ENCODE data around the gene AKT3.

Gene AKT3

DNA sequence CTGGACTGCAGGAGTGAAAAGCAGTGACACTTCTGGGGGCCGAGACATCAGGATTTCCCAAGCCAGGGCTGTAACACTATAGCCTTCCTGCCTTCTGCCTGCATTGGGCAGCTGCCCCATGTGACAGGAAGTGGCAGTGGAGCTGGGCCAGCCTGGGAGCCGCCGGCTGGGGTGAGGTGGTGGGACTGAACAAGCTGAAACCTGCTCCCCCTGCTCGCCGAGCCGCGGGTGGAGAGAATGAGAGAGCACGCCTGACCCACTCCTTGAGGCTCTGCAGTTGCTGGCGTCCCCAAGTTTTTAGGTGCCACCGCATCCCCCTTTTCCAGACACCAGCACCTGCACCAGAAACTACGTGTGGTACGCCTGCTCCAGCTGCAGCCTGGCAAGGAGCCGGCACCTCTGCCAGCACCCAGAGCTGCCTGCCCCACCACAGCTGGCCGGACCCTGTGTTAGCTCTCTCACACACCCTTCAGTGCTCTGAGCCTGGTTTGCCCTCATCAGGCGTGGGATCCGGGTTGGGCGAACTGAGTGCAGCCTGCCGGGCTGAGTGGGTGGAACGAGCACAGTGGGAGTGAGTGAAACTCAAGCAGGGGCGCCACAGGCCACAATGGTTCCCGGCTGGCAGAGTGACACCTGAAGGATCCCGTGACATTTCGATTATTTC, 119.4 kb downstream of the AKT3 start:
- no peak for DNase-seq

DNA sequence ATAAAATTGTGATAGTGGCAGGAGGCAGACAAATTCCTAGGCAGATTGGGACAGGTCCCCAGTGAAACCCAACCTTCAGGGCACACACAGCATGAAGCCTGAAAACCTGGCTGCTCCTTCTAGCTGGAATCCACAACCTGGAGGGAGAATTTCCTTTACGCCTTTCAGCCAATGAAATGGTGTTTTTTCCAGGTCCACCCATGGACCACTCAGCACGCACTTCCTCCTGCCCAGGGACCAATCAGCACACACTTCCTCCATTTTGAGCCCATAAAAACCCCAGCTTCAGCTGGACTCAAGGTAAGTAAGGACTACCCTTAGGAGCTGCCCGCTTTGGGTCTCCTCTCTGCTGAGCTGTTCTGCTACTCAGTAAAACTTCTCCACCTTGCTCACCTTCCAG, 120.1 kb downstream of the AKT3 start:
- DNase-seq: no peak

DNA sequence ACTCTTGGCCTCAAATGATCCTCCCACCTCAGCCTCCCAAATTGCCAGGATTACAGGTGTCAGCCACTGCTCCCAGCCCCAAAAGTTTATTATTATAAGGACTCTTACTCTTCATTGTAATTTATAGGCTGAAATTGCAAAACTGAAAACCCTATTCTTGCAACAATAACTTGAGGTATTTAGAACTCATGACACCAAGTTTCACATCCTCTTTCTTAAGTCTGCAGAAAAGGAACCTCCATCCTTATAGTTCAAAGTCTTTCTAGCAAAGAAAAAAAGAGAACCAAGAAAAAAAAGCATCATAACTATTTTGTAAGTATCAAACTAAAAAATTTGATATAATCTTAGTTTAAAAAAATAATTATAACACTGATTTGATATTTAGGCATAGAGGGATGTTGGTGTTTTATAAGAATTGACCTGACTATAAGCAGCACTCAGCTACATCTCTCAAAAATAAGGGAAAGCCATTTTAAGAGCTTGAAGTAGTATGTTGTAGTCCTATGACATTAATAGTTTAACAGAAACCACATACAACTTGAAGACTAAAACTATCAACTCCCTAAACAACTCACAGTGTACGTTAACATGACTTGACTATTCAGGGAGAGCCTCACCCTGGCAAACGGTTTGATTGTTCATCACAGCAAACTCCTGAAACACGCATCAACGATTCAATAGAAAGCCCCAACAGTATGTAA, 122.4 kb downstream of the AKT3 start:
- no peak for DNase-seq

DNA sequence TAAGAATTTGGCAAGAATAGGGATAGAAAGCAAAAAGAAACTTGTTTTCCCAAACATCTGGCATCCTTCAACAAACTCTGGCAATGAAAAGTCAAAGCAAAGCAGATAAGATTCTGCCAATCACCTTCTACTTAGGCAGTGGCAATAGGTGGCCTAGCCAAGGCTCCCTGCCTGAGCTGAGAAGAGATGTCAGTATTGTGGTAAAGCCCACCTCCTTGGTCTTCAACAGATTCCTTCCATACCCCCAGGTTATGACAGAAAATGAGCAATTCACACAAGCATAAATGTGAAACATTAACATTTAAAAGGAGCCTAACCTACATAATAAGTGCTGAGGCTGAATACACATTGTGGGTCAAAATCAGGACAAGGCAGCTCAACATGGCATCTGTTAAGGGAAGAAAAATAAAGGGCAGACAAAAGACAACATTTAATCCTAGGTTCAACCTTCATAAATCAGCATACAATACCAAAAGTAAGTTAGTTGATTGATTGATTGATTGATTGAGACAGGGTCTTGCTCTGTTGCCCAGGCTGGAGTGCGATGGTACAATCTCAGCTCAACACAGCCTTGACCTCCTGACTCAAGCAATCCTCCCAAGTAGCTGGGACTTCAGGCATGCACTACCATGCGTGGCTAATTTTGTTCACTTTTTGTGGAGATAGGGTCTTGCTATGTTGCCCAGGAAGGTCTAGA, 123.1 kb downstream of the AKT3 start:
- no peak for DNase-seq

DNA sequence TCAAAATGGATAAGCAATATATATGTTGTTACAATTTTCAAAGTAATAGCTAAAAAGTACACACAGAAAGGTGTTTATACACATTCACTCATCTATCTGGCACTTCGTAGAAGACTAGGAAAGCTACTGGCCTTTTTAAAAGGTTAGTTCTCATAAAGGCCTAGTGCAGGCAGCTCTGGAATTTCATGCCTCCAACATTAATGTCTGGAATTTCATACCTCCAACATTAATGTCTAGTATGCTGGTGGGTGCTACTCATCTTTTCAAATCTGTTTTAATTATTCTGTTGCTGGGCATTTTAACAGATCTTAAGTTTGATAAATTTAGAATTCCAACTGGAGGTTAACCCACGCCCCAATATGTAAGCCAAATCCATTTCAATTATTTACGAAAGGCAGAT, 124.2 kb downstream of the AKT3 start:
- DNase-seq: no peak

DNA sequence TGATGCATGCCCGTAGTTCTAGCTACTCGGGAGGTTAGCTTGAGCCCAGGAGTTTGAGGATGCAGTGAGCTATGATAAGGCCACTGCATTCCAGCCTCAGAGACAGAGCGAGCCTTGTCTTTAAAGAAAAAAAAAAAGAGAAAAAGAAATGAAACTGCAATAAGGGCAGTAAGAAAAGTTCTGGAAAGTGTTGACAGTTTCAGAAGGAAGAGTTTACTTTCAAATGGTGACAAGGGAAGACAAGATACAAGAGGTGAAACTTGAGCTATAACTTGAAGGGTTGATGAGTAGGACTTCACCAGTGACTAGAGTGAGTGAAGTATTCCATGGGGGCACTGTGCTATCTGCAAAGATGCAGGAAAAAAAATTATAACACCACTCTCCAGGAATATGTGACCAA, 125.0 kb downstream of the AKT3 start:
- DNase-seq: no peak

DNA sequence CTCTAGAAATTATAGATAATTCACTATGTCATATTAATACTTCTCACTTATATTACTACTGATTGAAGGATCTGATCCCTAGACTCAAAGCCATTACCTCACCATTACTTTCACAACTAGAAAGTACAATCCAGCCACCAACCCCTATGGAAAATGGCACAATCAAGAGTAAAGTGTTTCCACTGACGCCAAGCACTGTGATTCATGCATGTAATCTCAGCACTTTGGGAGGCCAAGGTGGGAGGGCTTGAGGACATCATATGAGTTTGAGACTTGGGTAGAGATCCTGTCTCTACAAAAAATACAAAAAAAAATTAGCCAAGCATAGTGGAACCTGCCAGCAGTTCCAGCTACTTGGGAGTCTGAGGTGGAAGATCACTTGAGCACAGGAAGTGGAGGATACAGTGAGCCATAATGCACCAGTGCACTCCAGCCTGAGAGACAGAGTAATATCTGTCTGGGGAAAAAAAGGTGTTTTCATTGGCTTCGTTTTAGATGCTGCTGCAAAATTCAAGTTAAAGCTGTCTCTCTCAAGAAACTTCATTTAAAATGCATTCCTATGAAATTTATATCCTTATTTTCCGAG, 126.5 kb downstream of the AKT3 start:
- DNase-seq: no peak

DNA sequence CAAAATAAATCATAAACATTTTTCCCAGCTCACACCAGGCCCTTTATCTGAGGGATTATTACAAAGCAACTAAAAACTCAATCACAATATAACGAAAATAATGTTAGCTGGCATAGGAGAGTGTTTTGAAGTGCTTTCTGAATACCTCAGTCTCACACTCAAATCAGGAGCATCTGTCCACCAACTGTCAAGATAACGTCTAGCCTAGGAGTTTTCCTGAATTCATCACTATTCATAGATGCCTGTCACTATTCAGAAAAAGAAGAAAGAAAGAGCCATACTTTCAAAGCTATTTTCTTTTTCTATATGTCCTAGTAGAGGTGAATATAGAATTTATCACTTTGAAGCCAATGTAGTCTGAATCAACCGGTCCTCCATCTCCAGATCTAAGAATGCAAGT, 127.0 kb downstream of the AKT3 start:
- DNase-seq: no peak

DNA sequence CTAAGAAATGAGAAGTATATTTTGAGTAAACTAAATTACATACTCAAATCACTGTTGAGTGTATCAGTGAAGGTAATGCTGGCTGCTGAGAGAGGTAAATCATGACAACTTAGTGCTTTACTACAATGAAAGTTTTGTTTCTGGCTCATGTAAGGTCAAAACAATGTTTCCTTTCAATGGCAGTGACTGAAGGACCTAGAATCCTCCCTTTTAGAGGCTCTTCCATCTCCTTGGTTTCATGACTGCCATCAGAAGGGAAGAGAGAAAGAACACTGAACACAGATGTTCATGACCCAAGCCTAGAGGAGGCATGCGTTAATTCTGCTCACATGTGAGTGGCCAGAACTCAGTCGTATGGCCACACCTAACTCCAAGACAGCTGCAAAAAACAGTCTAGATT, 130.6 kb downstream of the AKT3 start:
- no peak for DNase-seq

DNA sequence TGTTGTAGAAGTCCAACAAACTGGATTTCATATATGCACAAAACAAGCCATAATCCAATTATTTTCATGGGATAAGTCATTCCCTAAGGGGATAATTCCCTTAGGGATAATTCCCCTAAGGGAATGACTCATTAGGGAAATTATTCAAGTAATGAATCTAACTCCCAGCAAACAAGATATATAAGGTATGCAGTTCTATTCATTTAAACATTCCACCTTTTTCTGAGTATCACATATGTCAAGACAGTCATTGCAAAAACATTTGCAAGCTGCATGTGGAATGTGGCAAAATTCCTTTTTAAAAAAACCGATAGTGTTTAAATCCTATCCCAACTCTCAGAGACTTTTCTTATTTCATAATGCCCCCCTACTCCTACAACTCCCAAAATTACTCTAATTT, 131.2 kb downstream of the AKT3 start:
- DNase-seq: no peak

DNA sequence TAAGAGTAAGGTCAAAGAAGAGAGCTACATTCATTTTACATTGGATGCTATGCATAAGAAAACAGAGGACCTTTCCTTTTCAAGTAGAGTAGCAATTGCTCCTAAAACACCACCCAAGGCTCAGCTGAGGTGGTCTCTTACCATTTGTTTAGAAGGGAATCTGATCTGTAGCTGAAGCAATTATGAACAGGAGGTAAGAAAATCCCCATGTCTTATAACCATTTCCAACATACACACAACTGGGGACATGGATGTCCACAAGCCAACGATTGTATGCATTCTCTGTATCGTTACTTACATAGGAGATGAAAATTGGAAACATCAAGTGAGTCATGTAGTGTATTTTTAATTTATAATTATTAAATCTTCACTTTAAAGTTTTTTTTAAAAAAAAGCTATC, 132.0 kb downstream of the AKT3 start:
- DNase-seq: no peak

DNA sequence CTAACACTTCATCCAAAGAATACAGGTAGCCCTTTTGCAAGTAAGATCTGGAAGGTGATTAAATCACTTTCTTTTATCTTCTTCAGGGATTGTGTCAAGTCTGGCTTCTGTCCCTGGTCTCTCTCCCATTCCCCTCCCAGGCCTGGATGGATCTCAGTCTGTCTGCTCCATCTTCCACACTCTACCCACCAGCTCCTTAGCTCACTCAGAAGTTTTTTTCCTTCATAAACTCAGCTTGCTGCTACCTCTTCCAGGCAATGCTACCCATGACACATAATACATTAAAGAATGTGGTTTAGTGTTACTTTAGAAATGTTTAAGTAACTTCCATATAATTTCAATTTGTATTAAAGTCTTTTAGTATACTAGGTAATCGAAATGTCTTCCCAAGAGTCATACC, 133.1 kb downstream of the AKT3 start:
- DNase-seq: no peak

DNA sequence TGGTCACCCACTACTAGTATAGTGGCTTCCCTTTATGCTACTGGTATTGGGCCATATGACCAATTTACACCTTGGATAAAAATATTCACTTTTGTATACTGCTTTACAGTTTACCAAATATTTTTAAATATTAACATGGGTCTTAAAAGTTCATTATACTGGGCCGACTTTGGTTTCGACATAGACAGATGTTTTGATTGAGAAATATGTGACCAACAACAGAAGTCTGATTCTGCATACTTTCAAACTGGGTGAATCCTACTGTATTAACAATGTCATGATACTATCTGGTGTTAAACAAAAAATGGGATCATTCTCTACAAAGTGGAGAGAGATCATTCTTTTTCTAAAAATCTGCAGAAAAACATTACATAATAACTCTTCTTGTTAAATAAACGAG, 134.8 kb downstream of the AKT3 start:
- DNase-seq: no peak

DNA sequence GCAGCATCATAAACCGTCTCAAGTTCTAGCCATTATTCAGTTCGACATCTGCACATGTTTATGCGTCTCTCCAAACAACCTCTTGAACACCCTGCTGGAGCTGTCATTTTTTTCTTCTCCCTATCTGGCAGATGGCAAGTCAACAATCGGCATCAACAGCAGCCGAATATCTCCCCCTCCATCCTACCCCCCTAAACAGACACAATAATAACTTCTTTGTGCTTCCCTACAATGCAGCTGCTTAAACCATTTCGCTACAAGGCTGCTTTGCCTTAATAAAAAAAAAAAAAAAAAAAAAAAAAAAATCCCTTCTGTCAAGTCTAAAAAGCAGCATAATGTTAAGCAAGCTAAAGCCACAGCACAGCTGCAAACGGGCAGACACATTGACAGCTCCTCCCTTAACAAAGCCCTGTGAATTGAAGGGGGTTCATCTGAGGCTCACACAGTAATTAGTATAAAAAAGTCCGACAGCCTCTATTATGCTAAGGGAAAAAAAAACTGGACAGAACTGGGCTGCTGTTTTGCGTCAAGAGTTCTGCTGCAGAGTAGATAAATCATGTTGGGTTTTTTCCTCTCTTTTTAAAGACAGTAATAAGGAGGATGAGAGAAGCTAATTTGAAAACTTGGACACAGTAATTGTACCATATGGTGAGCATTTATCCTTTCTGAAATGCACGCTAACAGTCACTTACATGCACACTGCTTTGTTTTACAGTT, 136.4 kb downstream of the AKT3 start:
- no peak for DNase-seq

DNA sequence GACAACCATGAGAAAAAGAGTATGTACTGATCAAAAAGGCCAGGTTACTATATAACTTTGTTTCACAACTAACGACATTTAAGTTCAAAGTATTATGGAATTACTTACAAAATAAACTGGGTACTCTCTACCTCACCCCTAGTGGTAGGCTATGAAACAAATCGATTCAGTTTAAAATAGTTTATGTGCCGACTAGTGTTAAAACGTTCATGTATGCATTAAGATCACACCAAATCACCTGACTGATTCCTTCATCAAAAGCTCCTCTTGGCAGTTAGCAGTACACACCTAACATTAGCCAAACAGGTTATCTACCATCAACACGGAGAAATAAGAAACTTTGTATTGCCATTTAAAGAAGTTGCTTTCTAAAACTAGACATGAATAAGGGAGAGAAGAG, 137.1 kb downstream of the AKT3 start:
- DNase-seq: no peak

DNA sequence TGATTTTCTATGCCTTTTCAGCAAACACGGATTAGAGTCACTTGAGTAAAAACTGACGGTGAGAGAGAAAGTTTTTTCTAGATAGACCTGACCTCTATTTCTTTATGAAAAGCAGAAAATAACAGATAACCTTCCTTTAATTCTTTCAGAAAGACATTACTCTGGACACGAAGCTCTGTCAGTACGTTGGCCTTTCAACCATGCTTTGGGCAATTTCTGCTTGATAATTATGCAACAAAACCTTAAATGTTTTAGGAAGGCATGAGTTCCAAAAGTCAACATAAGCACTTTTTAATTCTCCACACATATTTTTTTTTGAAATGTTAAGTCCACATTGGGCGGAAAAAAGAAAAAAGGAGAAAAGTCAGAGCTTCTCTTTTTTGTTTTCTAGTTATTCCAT, 137.8 kb downstream of the AKT3 start:
- no peak for DNase-seq

DNA sequence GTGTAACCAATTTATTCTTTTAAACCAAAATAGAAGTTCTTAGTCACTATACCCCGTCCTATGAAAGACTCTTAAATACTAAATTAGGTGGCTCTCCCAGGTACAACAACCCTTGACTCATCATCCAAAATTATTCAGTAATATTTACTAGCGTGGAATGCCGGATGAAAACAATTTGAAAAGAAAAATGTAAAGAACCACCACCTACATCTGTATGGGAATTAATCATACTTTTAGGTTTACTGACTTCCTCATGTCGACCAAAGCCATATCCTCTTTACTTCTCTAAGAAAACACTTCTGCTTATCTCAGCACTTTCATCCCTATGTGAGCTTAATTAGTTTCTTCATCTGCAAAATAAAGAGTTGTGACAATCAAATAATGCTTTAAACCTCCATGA, 139.6 kb downstream of the AKT3 start:
- no peak for DNase-seq

DNA sequence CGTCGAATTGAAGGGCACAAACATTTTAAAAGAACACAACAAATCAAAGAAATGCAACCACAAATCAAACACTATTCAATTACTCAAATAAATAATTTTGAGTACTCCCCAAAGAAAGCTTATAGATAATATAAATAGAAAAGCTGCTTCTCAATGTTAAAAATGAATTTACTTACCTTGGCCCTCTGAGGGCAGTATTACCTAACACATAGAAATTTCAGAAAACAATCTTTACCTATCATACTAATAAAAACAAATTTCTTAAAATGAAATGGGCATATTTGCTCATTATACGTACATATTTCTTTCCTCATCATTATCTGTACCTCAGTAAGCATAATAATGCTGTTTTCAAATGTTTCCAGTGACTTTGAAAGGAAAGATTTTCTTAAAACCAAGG, 141.8 kb downstream of the AKT3 start:
- no peak for DNase-seq

DNA sequence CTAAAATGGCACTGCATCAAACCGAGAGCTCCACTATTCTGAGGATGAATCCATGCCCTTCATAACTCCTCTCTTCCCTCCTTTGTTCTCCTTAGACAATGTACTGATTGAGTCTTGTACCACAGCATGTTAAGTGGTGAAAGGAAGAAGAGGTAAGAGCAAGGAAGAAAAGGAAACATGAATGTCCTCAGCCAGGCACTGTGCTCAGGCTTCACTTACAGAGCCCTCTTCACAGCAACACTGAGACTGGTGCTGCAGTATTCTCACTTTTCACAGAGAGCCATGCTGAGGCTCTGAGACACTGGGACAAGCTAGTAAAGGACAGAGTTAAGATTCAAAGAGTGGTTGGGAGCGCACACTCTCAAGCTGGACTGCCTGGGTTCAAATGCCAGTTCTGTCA, 143.5 kb downstream of the AKT3 start:
- DNase-seq: no peak

DNA sequence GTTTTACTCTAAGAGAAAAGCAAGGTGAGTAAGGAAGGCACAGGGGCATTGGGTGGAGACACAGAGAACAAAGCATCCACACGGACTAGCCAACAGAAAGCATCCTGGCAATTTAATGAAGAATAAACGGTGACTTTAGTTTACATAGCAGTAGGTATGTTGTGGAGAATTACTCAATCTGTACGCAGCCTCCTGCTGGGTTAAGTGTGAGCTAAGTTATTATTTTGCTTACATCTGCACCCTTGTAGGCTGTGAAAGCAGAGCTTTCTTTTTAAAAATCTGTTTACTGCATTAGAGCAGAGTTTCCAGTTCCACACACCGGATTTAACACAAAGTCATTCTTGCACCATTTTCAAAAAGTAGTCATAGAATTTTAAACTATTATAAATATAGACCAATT, 144.5 kb downstream of the AKT3 start:
- DNase-seq: no peak

DNA sequence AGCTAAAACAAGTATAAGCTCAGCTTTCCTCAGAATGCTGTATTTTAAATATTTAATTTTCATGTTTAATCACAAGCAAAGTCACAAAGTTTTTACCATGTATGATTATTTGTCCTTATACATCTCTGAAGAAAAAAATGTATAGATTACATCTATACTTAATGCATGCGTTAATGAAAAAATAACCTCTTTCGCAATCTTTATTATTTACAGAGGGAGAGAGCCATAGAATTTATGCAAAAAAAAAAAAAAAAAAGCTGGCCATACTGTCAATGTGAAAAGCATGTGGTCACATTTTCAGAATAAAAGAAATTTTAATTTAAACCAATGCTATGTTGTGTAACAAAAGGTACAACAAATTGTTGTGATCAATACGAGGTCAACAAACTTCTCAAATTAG, 148.2 kb downstream of the AKT3 start:
- no peak for DNase-seq

DNA sequence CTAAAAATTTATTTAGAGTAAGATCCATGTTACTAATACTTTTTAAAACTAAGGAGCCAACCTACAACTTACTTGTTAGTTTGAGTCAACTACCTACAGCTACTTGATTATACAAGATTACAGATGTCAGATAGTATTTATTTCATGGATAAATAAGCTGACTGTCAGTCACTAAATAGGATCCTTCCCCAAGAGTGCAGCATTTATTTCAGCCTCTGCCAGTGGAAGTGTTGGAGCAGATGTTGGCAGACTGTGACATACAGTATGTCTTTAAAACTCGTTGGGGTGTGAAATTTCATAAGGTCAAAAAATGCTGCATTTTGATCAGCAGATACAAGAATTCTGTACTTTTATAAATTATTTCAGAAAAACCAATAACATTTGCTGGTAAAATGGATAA, 156.2 kb downstream of the AKT3 start:
- DNase-seq: no peak

DNA sequence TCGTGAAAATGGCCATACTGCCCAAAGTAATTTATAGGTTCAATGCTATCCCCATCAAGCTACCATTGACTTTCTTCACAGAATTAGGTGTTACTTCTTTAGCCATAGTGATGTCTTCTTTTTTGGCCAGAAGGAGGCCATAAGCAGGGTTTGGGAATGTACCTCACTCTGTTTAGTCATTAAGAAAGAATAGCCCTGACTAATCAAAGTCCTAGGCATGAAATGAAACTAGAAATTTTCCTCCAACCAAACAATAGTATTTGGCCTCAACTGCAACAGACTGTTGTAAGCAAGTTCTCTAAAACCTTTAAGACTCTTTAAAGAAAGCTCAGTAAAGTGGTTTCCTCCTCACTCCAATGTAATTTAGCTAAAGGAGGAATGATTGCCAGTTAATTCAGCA, 163.9 kb downstream of the AKT3 start:
- DNase-seq: no peak

DNA sequence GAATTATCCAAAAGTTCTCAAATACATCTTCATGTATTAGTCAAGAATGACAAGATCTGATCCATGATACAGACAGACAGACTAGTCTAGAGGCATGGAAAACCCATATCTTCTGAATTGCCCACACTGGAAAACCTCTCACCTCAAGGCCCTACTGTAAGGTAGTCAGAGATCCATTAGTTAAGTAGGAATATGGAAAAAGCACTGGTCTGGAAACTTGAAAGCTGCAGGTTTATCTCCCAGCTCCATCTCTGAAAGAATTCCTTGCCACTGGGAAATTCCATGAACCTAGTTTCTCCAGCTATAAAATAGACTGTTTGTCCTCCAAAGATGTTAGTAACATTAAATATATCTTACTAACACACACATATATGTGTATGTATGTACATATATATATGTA, 169.2 kb downstream of the AKT3 start:
- DNase-seq: no peak

Measured in activated gamma-delta T cell treated with Interleukin-2 at 50 U/mL for 16 hours (primary cell).